HG03469 (cell line): ENCODE data around the gene SSU72.
"Not testable (repeated sequence)": the region's sequence is repeated elsewhere in the genome, so short reads cannot be mapped to it uniquely, and the experiment has no call there.

Source experiments
- ATAC-seq: cut with Tn5 transposase; IDR thresholded peaks from one replicate; pipeline ENCODE4 v1.9.1; 2021; ENCODE audit warnings: mild to moderate bottlenecking, moderate library complexity, moderate number of reproducible peaks; ENCODE audit not compliant: unreplicated experiment

Gene SSU72

GRCh38 chr1:1543706-1544099 lies 31.0 kb downstream of the SSU72 start:
- no peak for ATAC-seq

DNA sequence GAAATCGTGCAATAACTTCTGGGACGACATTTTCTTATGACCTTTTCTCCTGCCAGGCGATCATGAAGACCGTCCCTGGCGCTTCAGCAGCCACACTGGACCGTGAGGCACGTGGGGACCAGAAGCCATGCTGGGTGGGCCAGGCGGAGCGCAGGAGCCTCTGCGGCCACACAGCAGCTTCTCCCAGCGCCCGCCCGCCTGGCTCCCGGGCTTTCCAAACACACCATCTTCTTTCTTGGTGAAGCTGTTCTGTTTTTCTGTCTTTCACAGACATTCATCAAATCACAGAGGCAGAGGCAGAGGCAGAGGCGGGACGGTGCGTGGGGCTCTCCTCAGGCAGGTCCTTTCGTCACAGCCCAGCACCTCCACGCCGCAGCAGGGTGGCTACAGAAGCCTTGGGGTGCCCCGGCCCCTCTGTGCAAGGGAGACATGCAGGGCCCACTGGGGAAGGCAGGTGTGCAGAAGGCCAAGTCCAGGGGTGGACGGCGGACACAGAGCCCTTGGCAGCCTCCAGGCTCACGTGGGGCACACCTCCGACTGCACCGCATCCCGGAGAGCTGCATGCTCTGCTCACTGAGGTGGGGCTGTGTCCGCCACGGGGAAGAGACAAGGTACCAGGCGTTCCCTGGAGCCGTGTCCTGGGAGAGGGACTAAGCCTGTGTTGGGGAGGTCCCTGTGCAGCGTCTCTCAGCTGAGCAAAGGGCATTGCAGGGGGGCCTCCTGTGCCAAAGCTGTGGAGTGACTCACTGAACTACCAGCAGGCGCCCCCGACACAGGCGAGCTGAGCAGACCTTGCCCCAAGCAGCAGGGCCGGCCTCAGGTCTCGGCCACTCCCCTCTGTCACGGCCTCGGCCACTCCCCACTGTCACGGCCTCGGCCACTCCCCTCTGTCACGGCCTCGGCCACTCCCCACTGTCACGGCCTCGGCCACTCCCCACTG lies 31.6 kb downstream of the SSU72 start:
- no peak for ATAC-seq

GRCh38 chr1:1541956-1542765 lies 32.5 kb downstream of the SSU72 start:
- no peak for ATAC-seq

- ATAC-seq: no peak
Measured at GRCh38 chr1:1540818-1541628, 33.6 kb downstream of the SSU72 start.

DNA sequence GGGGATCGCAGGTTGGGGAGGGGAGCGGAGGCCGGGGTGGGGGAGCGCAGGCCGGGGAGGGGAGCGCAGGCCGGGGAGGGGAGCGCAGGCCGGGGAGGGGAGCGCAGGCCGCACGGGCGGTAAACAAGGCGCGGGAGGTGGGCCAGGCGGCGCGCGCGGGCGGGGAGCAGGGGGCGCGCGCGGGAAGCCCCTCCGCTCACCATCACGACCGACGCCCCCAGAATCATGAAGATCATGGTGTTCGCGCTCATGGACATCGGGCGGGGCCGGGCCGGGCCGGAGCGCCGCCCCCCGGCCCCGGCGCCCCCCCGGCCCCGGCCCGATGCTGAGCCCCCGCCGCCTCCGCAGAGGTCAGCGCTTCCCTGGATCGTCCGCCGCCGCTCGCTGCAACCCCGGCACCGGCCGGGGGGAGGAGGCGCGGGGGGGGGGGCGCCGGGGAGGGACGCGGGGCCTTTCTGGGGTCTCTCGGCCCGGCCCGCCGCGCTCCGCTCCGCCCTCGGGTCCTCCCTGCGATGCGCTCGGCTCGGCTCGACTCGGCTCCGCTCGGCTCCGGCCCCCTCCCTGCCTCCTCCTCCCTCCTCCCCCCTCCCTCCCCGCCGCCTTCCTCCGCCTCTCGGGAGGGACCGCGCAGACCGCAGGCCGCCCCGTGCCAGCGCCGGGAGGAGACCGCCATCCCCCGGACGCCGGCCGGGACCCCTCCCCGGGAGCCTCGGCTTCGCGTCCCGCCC lies 34.4 kb downstream of the SSU72 start, which contains the start of gene TMEM240:
TMEM240 (minus strand) TSS at position 535 of the 728 bp plus-strand sequence; CDS start at position 257, 278 bp downstream.
- ATAC-seq: no peak

GRCh38 chr1:1539310-1540089 lies 35.2 kb downstream of the SSU72 start:
- no peak for ATAC-seq

DNA sequence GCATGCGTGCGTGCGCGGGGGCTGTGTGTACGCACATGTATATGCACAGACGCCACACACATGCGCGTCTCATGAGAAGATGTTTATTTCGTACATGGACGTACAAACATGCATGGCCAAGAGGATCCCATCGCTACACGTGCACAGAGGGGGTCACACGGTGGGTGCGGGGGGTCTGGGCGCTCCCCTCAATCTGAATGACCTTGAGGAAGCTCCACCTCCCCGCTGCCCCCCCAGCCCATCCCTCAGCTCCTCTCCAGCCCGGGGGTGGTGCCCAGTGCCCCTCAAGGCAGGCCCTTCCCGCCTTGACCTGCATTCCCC lies 35.7 kb downstream of the SSU72 start:
- no peak for ATAC-seq

- no peak for ATAC-seq
Measured at GRCh38 chr1:1538334-1538733, 36.3 kb downstream of the SSU72 start.

DNA sequence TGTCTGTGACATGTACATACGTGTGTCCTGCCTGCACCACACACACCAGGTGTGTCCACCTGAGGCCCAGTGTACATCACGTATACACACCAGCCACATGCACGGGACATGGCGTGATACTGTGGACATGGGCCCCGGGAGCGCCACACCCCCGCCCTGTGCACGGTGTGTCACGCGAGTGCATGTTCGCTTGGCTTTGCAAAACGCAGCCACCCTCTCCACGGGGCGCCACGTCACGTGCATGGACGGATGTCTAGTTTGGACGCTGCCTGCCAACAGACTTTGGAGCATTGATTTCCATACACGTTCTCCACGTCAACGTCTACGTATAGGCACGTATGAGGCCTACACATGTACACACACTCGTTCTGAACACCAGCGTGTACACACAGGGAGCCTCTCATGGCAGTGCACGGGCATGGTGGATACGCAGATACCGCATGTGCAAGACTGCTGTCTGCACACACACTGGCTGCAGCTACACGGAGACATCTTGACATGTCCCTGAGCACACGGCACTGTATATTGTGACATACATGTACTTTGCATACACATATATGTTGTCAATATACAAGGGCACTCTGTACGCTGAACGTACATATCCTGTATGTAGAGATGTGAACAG lies 36.9 kb downstream of the SSU72 start:
- ATAC-seq: no peak

- no peak for ATAC-seq
Measured at GRCh38 chr1:1536938-1537546, 37.6 kb downstream of the SSU72 start.

DNA sequence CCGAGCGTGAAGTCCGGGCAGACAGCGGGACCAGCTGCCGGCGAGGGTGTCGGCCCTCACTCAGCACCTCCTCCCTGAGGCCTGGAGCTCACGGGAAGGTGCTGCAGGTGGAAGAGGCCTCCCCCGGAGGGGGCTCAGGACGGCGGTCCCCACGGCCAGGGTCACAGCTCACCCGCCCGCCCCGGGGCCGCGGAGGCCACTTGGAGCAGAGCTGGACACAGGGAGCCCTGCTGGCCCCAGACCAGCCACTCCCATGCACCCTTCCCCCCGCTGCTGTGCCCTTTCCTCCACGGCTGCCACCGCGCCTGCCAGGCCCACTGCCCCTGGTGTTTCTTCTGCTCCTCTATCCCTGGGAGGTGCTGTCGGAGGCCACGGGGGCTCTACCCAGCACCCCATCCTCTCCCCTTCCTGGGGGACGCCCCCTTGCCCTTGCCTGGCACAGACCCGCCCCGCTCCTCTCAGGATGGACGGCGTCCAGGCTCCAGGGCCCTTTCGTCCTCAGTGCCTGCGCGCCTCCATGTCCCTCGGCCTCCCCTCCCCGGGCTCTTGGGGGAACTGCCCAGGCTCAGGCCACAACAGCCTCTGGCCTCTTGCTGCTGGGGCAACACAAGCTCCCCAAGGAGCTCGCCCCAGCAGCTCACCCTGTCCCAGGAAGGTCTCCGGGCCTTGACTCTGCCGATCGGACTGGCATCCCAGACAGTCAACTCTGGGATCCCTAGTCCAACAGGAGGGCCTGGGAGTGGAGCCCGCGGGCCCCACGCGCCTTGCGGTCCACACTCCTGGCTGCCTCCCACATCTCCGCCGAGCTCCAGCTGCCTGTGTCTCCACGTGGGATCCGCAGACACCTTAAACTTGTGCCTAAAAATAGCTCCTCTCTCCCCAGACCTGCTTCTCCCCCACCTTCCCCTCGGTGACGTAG lies 38.4 kb downstream of the SSU72 start:
- no peak for ATAC-seq

GRCh38 chr1:1535201-1536018 lies 39.3 kb downstream of the SSU72 start:
- ATAC-seq: no peak

DNA sequence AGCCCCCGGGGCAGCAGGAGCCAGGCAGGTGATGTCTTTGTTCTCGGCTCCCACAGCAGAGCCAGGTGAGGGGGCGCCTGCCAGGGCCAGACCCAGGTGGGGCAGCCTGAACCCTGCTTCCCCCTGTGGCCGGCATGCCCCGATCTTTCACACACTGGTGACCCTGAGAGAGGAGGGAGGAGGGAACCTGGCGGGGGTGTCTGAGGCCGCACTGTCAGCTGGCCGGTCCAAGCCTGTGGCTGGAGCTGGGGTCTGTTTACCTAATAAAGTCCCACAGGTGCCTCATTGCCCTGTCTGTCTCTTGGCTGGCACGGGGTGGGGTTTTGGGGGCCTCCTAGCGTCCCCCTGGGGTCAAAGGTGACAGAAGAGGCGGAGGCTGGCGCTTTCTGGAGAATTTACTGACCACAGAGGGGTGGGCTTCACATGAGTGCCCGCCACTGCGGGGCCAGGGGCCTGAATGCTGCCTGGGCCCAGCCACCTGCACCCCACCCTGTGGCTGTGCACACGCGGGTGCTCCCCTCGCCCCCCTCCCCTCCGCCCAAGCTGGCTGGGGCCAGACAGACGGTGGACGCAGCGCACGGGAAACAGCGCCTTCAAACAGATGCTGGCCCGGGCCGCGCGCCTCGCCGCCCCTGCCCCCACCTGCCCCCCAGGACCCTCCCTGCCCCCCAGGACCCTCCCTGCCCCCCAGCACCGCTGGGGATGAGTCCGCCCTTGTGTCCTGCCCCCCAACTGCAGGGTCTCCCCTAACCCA lies 40.1 kb downstream of the SSU72 start:
- ATAC-seq: no peak

GRCh38 chr1:1533894-1534291 lies 40.8 kb downstream of the SSU72 start:
- ATAC-seq: not testable (repeated sequence)

- not testable (repeated sequence) for ATAC-seq
Measured at GRCh38 chr1:1533176-1533893, 41.3 kb downstream of the SSU72 start.
